Spleen (tissue), 7 donors: Measurements from ENCODE around the gene CPED1.

Experiments
- POLR2A ChIP-seq, 3 donors: fragments of 450-650 bp; IDR thresholded peaks; one replicate each; pipeline ENCODE4 v1.5.1; 2017; ENCODE audit warnings: antibody characterized with exemption in 3 of 3, mild to moderate bottlenecking in 1 of 3
- POLR2AphosphoS5 ChIP-seq, 3 donors: sonication (generic); formaldehyde crosslinking; IDR thresholded peaks; one replicate each; pipeline ENCODE4 v1.5.1; 2017; ENCODE audit warnings: antibody characterized with exemption in 3 of 3
- TF ChIP-seq, protein P1 (sequence below), 11 experiments: fragments of 200-600 bp in 7 of 11; fragments of 450-650 bp in 4 of 11; sonication (generic) in 4 of 11; IDR thresholded peaks in 8 of 11; conservative IDR thresholded peaks in 3 of 11; 1 replicate in 7 of 11; 2 replicates in 4 of 11; pipeline versions ENCODE4 v1.4.0 to v1.8.0; 2016 to 2021; ENCODE audit warnings: antibody characterized with exemption in 11 of 11, inconsistent platforms in 4 of 11, mild to moderate bottlenecking in 1 of 11
- donor health status: DM: no; HTN: no; CAD: no; lungs with moderate emphysema.
- donor health status: DM: no; HTN: no; CAD: no.
- donor health status: DM: no; HTN: no; CAD: no.

DNA sequence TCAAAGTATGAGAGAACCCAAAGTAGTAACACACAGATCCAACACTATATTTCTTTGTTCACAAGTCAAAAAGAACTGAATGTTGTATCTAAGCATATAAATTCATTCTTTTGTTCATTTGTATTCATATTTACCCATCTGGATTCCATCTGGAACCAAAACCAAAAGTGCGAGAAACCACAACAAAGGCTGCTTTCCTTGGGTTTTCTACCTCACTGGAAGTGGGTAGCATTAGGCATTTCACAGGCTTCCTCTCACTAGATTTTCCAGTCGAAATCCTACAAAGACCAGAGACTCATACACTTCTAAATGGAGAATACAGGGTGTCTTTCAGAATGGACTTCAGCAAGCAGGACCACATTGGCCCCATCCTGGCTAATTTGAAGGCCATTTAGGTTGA, 230.5 kb downstream of the CPED1 start:
- TF ChIP-seq, protein P1, sequence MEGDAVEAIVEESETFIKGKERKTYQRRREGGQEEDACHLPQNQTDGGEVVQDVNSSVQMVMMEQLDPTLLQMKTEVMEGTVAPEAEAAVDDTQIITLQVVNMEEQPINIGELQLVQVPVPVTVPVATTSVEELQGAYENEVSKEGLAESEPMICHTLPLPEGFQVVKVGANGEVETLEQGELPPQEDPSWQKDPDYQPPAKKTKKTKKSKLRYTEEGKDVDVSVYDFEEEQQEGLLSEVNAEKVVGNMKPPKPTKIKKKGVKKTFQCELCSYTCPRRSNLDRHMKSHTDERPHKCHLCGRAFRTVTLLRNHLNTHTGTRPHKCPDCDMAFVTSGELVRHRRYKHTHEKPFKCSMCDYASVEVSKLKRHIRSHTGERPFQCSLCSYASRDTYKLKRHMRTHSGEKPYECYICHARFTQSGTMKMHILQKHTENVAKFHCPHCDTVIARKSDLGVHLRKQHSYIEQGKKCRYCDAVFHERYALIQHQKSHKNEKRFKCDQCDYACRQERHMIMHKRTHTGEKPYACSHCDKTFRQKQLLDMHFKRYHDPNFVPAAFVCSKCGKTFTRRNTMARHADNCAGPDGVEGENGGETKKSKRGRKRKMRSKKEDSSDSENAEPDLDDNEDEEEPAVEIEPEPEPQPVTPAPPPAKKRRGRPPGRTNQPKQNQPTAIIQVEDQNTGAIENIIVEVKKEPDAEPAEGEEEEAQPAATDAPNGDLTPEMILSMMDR (IDR thresholded peaks at IDR 0.05 in 8 of 11, conservative IDR thresholded peaks at IDR 0.05 in 3 of 11), result no peak
- TF ChIP-seq POLR2A (IDR thresholded peaks at IDR 0.05) (no peak), POLR2AphosphoS5 (IDR thresholded peaks at IDR 0.05) (no peak)
